Spleen (tissue), 13 donors: ENCODE results near the gene AGAP4. TPM values are rescaled to one million over a fixed set of nuclear protein-coding genes. Genes with fewer than 3 reads are reported as not detected.
A peak's percentile ranks its signal among the peaks of the same experiment; 100 is the strongest.
"Not testable (repeated sequence)": the region's sequence is repeated elsewhere in the genome, so short reads cannot be mapped to it uniquely, and the experiment has no call there.

Experiments used
- DNase-seq: peaks from one replicate; pipeline ENCODE4 v3.0.0-alpha.2; 2020
- H3K27ac ChIP-seq, 8 donors: fragments of 200-600 bp; sonication (generic) in 7 of 8; 1 replicate in 4 of 8; 2 replicates in 4 of 8; pipeline versions ENCODE4 v1.5.0 to v1.8.0; 2016 to 2021; ENCODE audit warnings: inconsistent platforms in 4 of 8, mild to moderate bottlenecking in 4 of 8, moderate library complexity in 1 of 8
- H3K27me3 ChIP-seq, 7 donors: fragments of 200-600 bp; sonication (generic) in 6 of 7; replicated peaks in 1 of 7; 1 replicate in 4 of 7; 2 replicates in 3 of 7; pipeline versions ENCODE4 v1.5.0 to v1.8.0; 2016 to 2021; ENCODE audit warnings: inconsistent platforms in 3 of 7, mild to moderate bottlenecking in 1 of 7
- H3K36me3 ChIP-seq, 6 donors: fragments of 200-600 bp; sonication (generic) in 5 of 6; 1 replicate in 4 of 6; 2 replicates in 2 of 6; pipeline versions ENCODE4 v1.5.0 to v1.8.0; 2016 to 2021; ENCODE audit warnings: inconsistent platforms in 2 of 6
- H3K4me1 ChIP-seq, 6 donors: fragments of 200-600 bp; sonication (generic) in 5 of 6; 1 replicate in 3 of 6; 2 replicates in 3 of 6; pipeline versions ENCODE4 v1.5.0 to v1.8.0; 2016 to 2021; ENCODE audit warnings: inconsistent platforms in 3 of 6
- H3K4me3 ChIP-seq, 8 donors: fragments of 200-600 bp; sonication (generic) in 7 of 8; 1 replicate in 4 of 8; 2 replicates in 4 of 8; pipeline versions ENCODE4 v1.5.0 to v1.8.0; 2016 to 2021; ENCODE audit warnings: inconsistent platforms in 4 of 8, mild to moderate bottlenecking in 4 of 8, moderate library complexity in 2 of 8
- H3K9me3 ChIP-seq, 8 donors: fragments of 200-600 bp; sonication (generic) in 7 of 8; 1 replicate in 4 of 8; 2 replicates in 4 of 8; pipeline versions ENCODE4 v1.5.0 to v1.8.0; 2016 to 2021; ENCODE audit warnings: inconsistent platforms in 4 of 8
- WGBS, 5 donors: extraction: QIAGEN DNeasy Blood & Tissue Kit in 3 of 5; methylation state at CpG; one replicate each; pipeline versions ENCODE4 v1.1.5 to v1.1.7; 2013 to 2018; 5-methylcytosine and 5-hydroxymethylcytosine counted together
- intact Hi-C: fragments of 100-400 bp; cut with DNase I; formaldehyde crosslinking; loops from one replicate; pipeline ENCODE4 v1.15.0; 2023; ENCODE audit warnings: low total_unique reads
- long read RNA-seq, 2 donors: transcript quantifications; one replicate each; lab custom pipeline, GENCODE V29; 2026
- polyA plus RNA-seq, 3 donors: library from polyadenylated mRNA; stranded (reverse); fragments of 200-250 nt; gene quantifications; one replicate each; pipeline ENCODE4 v1.2.1, GENCODE V29; 2013
- total RNA-seq, 7 donors: library from RNA; depleted of rRNA in 3 of 7; stranded (reverse); fragments of >200 nt in 3 of 7; fragmentation: NEBNext Ultra II Directional in 4 of 7; extraction: Animal tissue kit (Norgen Biotek cat#: 25700) in 4 of 7; gene quantifications; one replicate each; pipeline versions ENCODE4 v1.1.0 to v1.2.1, GENCODE V29; 2016 to 2021
- donor health status: healthy with polysubstance abuse.
- donor health status: DM: no; HTN: no; CAD: no; lungs with moderate emphysema.
- donor health status: DM: no; HTN: no; CAD: no.
- donor health status: Bipolar disorder and iron deficiency.
- donor health status: healthy.
- donor health status: DM: no; HTN: no; CAD: no.
- donor health status: DM: yes; HTN: yes; CAD: no.

AGAP4 gene
- 10 to 100 TPM; 14.4 to 30.5 (median 27.4) TPM for total RNA-seq
- polyA plus RNA-seq = 10 to 100 TPM; 13.1 to 18.8 (median 18.6) TPM
- long read RNA-seq, donor 1, partial matches to known transcripts = 0 of 1 reads
- long read RNA-seq, donor 1, other reads (novel, unspliced or antisense) = 0 of 1 reads
- long read RNA-seq, donor 2, partial matches to known transcripts = 0 of 1 reads
- long read RNA-seq, donor 2, other reads (novel, unspliced or antisense) = 0 of 1 reads

DNA sequence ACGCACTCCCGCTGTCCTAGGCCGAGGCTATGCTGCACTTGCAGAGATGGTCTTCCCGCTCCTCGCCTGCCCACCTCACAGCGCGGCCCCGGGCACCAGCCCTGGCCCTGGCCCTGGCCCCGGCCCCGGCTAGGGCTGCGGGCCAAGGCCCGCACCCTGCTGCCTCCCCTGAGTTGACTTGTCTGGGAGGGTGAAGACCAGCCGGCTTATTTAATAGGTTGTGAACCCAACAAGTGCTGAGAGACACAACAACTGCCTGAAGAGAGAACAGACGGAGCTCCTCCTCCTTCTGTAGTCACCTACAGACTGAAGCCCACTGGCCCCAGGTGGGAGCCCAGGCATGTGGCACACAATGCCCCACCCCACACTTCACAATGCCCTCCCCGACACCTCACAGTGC, at the start of gene AGAP4:
TSS of gene AGAP4 (minus strand) at position 101 of the 400 bp plus-strand sequence. CDS start 153 bp downstream, outside the sequence.
- H3K27me3 ChIP-seq, H3K4me1 ChIP-seq, DNase-seq, H3K27ac ChIP-seq, H3K9me3 ChIP-seq, H3K36me3 ChIP-seq, intact Hi-C loops, H3K4me3 ChIP-seq: not testable (repeated sequence)
- 96 to 100% (median 96%) methylated on average over 5 to 9 of the region's 15 CpGs; no CpG with 5 or more reads in 2 of the 5 donors for WGBS, 5 donors

GRCh38 chr10:45890721-45891120, 43.4 kb upstream of the AGAP4 start:
- H3K4me3 ChIP-seq, intact Hi-C loops: not testable (repeated sequence)
- WGBS, 5 donors = 92 to 98% (median 96%) methylated on average over 3 to 4 of the region's 4 CpGs

DNA sequence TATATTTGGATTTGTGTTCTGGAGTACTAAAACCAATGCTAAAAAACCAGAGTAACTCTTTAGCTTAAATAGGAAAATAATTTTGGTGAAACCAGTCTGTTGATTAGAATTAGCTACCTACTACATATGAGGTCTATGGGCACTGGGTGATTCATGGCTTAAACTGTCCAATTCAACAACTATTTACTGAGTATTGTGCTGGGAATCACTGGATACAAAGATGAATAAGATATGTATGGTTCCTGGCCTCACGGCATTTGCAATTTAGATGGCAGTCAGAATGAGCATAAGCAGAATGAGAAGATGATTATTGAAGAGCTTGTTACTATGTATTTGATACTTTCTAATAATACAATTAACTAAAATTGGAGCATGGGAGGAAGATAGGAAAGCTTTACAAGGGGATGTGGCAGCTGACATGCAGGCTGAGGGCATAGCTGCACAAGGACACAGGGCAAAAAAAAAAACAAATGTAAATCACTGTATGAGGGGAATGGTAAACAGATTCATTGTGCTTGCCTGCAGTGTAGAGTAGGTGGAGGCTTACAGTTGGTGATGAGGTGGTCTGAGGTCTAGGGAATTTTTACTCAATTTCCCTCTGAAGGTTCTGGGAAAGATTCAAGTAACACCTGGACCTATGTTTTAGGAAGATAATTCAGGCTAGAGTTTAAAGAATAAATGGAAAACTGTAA, 42.4 kb upstream of the AGAP4 start:
- H3K4me1 ChIP-seq, H3K27ac ChIP-seq, H3K27me3 ChIP-seq, H3K36me3 ChIP-seq, intact Hi-C loops, H3K4me3 ChIP-seq, DNase-seq, H3K9me3 ChIP-seq: not testable (repeated sequence)
- 94 to 100% (median 100%) methylated on average over 1 of the region's 1 CpG for WGBS, 5 donors

More at GRCh38 chr10:45890721-45891120, 43.4 kb upstream of the AGAP4 start:
- H3K27ac ChIP-seq, H3K4me1 ChIP-seq, H3K9me3 ChIP-seq, H3K27me3 ChIP-seq, H3K36me3 ChIP-seq, DNase-seq: not testable (repeated sequence)

DNA sequence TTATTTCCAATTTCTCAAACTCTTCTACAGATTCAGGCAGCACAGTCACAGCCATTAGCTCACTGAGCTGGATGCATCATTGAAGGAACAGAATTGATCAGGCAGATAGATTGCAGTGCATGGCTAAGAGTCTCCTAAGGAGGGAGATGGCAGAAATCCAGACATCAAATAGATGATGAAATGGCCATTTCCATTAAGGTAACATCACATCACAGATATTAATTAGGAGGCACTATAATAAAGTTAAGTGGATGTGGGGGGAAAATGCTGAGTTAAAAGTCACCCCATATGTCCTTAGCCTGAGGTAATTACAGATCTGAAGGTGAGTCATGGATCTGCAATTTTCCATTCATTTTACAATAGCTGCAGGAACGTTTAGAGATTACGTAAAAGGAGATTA, 35.6 kb upstream of the AGAP4 start:
- DNase-seq, H3K9me3 ChIP-seq, H3K36me3 ChIP-seq, H3K27me3 ChIP-seq, H3K27ac ChIP-seq, H3K4me3 ChIP-seq, H3K4me1 ChIP-seq, intact Hi-C loops: not testable (repeated sequence)
- WGBS, 5 donors = 64% methylated on average over 2 of the region's 2 CpGs; no CpG with 5 or more reads in 4 of the 5 donors

DNA sequence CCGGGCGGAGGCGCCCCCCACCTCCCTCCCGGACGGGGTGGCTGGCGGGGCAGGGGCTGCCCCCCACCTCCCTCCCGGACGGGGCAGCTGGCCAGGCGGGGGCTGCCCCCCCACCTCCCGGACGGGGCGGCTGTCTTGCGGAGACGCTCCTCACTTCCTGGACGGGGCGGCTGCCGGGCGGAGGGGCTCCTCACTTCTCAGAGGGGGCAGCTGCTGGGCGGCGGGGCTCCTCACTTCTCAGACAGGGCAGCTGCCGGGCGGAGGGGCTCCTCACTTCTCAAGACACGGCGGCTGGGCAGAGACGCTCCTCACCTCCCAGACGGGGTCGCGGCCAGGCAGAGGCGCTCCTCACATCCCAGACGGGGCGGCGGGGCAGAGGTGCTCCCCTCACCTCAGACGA, 18.1 kb upstream of the AGAP4 start:
- peak; percentile 66 for DNase-seq
- H3K36me3 ChIP-seq, H3K4me1 ChIP-seq, H3K4me3 ChIP-seq, H3K27me3 ChIP-seq, intact Hi-C loops, H3K27ac ChIP-seq, H3K9me3 ChIP-seq: not testable (repeated sequence)
- WGBS, 5 donors = 90 to 98% (median 96%) methylated on average over 5 to 33 of the region's 33 CpGs

GRCh38 chr10:45864264-45864663, 17.0 kb upstream of the AGAP4 start:
- H3K4me1 ChIP-seq, H3K9me3 ChIP-seq, DNase-seq, H3K27ac ChIP-seq, intact Hi-C loops, H3K36me3 ChIP-seq, H3K4me3 ChIP-seq, H3K27me3 ChIP-seq: not testable (repeated sequence)
- 83 to 99% (median 90%) methylated on average over 3 of the region's 3 CpGs for WGBS, 5 donors

GRCh38 chr10:45863632-45864031, 16.3 kb upstream of the AGAP4 start:
- 94 to 100% (median 96%) methylated on average over 2 of the region's 2 CpGs for WGBS, 5 donors
- H3K36me3 ChIP-seq, intact Hi-C loops, H3K27ac ChIP-seq, H3K4me1 ChIP-seq, H3K9me3 ChIP-seq, H3K27me3 ChIP-seq, H3K4me3 ChIP-seq, DNase-seq: not testable (repeated sequence)

DNA sequence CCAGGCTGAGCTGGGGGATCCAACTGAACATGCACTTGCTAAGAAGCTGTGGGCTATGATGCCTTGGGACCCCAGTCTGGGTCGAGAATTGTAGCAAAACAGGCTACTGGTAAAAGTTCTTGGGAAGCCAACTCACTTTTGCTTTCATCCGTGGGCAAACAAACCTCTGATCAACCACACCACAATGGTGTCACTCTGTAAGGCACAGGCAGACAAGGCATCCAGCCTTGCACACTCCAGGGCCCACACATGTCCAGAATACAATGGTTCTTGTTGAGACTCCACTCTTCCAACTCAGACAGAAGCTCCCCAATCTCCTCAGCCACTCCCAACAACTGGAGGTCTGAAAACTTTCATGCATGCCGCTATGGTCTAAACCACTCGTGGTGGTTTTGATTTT, 10.6 kb upstream of the AGAP4 start:
- H3K4me3 ChIP-seq, H3K27me3 ChIP-seq, DNase-seq, H3K4me1 ChIP-seq, intact Hi-C loops, H3K36me3 ChIP-seq, H3K27ac ChIP-seq, H3K9me3 ChIP-seq: not testable (repeated sequence)
- 96 to 98% (median 98%) methylated on average over 4 of the region's 4 CpGs for WGBS, 5 donors

- H3K27ac ChIP-seq, DNase-seq, H3K9me3 ChIP-seq, H3K4me3 ChIP-seq, H3K4me1 ChIP-seq, intact Hi-C loops, H3K36me3 ChIP-seq, H3K27me3 ChIP-seq: not testable (repeated sequence)
- 50 to 82% (median 60%) methylated on average over 1 to 2 of the region's 3 CpGs for WGBS, 5 donors
Measured at GRCh38 chr10:45848467-45848866, 1.2 kb upstream of the AGAP4 start.

DNA sequence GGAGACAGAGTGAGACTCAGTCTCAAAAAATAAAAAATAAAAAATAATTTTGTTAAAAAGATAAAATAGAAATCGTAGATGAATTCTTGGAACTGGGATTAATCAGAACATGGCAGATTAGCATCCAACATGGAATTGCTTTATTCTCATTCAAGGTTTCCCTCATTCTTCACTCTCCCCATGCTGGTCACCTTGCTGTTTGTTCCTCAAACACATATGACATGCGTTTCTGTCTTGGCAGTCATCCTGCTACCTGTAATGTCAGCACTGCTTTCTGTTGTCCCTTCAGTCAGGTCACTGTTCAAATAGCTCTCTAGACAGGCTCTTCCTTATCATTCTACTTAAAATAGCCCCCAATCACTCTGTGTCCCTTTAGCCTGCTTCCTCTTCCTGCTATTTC, 24.4 kb downstream of the AGAP4 start:
- intact Hi-C loops, DNase-seq, H3K27me3 ChIP-seq, H3K27ac ChIP-seq, H3K9me3 ChIP-seq, H3K36me3 ChIP-seq, H3K4me3 ChIP-seq, H3K4me1 ChIP-seq: not testable (repeated sequence)
- WGBS, 5 donors = 68 to 90% (median 75%) methylated on average over 1 to 2 of the region's 2 CpGs

- H3K36me3 ChIP-seq, H3K27ac ChIP-seq, H3K4me1 ChIP-seq, intact Hi-C loops, H3K27me3 ChIP-seq, H3K9me3 ChIP-seq, H3K4me3 ChIP-seq, DNase-seq: not testable (repeated sequence)
- WGBS, 5 donors = 54 to 87% (median 69%) methylated on average over 6 of the region's 6 CpGs
Measured at GRCh38 chr10:45820107-45820830, 27.0 kb downstream of the AGAP4 start.
